ENCODE measurements around the gene STAC3.

- TF ChIP-seq CTCF (IDR thresholded peaks at IDR 0.05) (no peak), MXD4 (CRISPR knock-in tag; IDR thresholded peaks at IDR 0.05; ENCODE audit: borderline replicate concordance) (no peak), KAT7 (CRISPR knock-in tag; IDR thresholded peaks at IDR 0.05; ENCODE audit: borderline replicate concordance) (no peak), FOXP4 (CRISPR knock-in tag; IDR thresholded peaks at IDR 0.05) (no peak), ZNF425 (CRISPR knock-in tag; conservative IDR thresholded peaks at IDR 0.05) (no peak), MYBL2 (CRISPR knock-in tag; IDR thresholded peaks at IDR 0.05) (no peak), E2F1 (CRISPR knock-in tag; IDR thresholded peaks at IDR 0.05) (no peak), MAX (CRISPR knock-in tag; IDR thresholded peaks at IDR 0.05) (no peak)
- TF ChIP-seq, protein P1, sequence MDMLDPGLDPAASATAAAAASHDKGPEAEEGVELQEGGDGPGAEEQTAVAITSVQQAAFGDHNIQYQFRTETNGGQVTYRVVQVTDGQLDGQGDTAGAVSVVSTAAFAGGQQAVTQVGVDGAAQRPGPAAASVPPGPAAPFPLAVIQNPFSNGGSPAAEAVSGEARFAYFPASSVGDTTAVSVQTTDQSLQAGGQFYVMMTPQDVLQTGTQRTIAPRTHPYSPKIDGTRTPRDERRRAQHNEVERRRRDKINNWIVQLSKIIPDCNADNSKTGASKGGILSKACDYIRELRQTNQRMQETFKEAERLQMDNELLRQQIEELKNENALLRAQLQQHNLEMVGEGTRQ (CRISPR knock-in tag; IDR thresholded peaks at IDR 0.05) = no peak
- TF ChIP-seq, protein P2, sequence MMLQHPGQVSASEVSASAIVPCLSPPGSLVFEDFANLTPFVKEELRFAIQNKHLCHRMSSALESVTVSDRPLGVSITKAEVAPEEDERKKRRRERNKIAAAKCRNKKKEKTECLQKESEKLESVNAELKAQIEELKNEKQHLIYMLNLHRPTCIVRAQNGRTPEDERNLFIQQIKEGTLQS (CRISPR knock-in tag; conservative IDR thresholded peaks at IDR 0.05) = no peak
- TF ChIP-seq, protein P3, sequence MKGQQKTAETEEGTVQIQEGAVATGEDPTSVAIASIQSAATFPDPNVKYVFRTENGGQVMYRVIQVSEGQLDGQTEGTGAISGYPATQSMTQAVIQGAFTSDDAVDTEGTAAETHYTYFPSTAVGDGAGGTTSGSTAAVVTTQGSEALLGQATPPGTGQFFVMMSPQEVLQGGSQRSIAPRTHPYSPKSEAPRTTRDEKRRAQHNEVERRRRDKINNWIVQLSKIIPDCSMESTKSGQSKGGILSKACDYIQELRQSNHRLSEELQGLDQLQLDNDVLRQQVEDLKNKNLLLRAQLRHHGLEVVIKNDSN (CRISPR knock-in tag; IDR thresholded peaks at IDR 0.05) = no peak
- TF ChIP-seq, protein P4, sequence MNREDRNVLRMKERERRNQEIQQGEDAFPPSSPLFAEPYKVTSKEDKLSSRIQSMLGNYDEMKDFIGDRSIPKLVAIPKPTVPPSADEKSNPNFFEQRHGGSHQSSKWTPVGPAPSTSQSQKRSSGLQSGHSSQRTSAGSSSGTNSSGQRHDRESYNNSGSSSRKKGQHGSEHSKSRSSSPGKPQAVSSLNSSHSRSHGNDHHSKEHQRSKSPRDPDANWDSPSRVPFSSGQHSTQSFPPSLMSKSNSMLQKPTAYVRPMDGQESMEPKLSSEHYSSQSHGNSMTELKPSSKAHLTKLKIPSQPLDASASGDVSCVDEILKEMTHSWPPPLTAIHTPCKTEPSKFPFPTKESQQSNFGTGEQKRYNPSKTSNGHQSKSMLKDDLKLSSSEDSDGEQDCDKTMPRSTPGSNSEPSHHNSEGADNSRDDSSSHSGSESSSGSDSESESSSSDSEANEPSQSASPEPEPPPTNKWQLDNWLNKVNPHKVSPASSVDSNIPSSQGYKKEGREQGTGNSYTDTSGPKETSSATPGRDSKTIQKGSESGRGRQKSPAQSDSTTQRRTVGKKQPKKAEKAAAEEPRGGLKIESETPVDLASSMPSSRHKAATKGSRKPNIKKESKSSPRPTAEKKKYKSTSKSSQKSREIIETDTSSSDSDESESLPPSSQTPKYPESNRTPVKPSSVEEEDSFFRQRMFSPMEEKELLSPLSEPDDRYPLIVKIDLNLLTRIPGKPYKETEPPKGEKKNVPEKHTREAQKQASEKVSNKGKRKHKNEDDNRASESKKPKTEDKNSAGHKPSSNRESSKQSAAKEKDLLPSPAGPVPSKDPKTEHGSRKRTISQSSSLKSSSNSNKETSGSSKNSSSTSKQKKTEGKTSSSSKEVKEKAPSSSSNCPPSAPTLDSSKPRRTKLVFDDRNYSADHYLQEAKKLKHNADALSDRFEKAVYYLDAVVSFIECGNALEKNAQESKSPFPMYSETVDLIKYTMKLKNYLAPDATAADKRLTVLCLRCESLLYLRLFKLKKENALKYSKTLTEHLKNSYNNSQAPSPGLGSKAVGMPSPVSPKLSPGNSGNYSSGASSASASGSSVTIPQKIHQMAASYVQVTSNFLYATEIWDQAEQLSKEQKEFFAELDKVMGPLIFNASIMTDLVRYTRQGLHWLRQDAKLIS (CRISPR knock-in tag; IDR thresholded peaks at IDR 0.05; ENCODE audit: borderline replicate concordance) = no peak
These were observed 30.8 kb downstream of the STAC3 start for GRCh38 chr12:57219993-57220754.
